ENCODE measurements around the gene RAB32.

RAB32 gene

GRCh38 chr6:146587459-146587858 is 43.8 kb downstream of the RAB32 start:
- no peak for TF ChIP-seq CTCF (IDR thresholded peaks at IDR 0.05)

DNA sequence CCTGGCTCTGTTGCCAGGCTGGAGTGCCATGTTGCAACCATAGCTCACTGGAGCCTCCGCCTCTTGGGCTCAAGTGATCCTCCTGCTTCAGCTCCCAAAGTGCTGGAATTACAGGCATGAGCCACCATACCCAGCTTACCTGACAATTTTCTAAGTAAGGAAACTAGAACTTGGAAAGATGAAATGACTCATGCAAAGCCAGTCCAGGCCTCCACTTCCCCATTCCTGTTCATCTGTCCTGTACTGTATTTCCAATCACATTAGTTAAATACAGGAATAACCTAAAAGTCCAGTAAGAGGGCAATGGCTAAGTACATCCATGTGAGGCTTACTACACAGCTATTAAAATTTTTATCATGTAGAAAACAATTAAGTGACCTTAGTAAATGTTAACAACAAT is 46.9 kb downstream of the RAB32 start:
- TF ChIP-seq CTCF (IDR thresholded peaks at IDR 0.05) = no peak

DNA sequence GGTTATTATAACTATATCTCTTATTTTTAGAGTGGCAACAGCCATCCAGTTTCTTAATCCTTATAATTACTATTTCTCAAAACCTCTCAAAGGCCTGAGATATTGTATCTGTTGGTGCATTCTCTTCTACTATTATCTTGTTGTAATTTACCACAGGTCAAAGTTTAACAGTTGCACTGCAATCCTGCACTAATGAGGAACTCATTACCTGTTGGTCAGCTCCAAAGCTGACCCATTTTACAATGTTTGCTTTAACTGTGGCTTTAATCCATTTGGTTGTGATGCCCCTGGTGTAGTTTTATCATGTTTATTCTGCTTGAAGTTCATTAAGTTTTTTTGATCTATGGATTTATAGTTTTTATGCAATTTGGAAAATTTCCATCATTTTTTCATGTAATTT is 48.8 kb downstream of the RAB32 start:
- no peak for TF ChIP-seq CTCF (IDR thresholded peaks at IDR 0.05)

GRCh38 chr6:146593986-146594385 is 50.4 kb downstream of the RAB32 start:
- TF ChIP-seq CTCF (IDR thresholded peaks at IDR 0.05) = no peak

GRCh38 chr6:146594495-146594894 is 50.9 kb downstream of the RAB32 start:
- no peak for TF ChIP-seq CTCF (IDR thresholded peaks at IDR 0.05)

GRCh38 chr6:146595972-146596731 is 52.5 kb downstream of the RAB32 start:
- no peak for TF ChIP-seq CTCF (IDR thresholded peaks at IDR 0.05)

DNA sequence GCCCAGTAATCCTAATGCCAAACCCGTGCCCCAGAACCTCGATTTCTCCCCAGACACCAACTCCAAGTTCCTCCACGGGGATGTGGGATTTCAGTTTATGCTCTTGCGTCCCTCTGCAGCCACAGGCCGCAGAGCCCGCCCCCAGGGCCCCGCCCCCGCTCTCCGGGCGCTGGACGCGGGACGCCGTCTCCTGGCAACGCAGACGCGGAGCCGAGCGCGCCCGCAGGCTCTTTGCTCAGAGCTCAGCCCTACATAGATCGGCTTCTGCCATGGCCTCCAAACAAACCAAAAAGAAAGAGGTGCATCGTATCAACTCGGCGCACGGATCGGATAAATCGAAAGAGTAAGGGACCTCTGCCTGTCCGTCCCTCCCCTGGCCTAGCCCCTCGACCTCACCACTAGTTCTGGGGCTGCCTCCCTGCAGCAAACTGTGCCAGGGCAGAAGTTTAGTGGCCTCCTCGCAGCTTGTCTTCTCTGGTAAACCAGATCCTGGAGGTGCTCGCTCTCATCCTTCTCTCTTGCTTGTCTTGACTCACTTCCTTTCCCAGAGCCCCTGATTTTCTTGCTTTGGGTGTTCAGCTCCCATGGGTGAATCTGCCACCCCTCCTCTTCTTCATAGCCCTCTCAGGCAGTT is 55.3 kb downstream of the RAB32 start, which contains the start of gene ADGB:
ADGB (plus strand) TSS at position 201 of the 634 bp plus-strand sequence; CDS start at position 270, 69 bp downstream.
- no peak for TF ChIP-seq CTCF (IDR thresholded peaks at IDR 0.05)

Measured in LNCAP (cell line).